ENCODE data around the gene UBE2L5.

The UBE2L5 gene

DNA sequence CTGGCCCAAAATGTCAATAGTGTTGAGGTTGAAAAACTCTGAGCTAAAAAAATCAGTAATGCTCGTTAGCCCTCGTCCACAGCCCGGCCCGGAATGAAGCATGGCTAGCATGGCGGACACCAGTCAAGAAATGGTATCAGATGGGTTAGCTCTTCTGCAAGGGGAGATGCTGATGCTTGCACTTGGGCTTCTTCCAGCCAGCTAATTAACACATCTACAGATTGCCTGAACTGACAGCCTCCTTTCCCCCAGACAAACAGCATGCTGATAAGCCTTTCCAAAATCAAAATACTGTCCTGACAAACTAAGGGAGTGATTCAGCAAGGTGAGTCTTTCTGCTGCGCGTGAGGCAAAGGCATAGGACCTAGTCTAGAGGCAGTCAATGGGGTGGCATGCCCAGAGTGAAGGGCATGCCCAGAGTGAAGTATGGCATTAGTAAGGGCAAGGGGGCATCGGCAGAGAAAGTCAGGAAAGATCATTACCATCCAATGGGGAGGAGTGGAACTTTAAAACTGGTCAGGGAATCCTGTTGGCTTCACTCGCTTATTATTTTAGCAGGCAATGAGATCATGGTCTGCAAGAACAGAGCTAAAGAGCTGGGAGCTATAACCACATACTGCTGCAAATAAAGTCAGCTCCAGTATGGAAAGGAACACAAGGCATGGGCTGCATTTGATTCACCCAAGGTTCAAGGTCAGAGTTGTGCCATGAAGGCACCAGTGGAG, 30.2 kb upstream of the UBE2L5 start:
- Histone ChIP-seq H2AFZ (ENCODE audit: low read length) (no peak overlapping the region), H4K20me1 (ENCODE audit: insufficient read depth, low read length) (no peaks in the 10 kb centered on the region), H3K27me3 (ENCODE audit: insufficient read depth, low read length) (no peaks in the 10 kb centered on the region), H3F3A (ENCODE audit: insufficient read depth, low read length) (no peaks in the 10 kb centered on the region), H3K27ac (ENCODE audit: low read depth, low read length, poor library complexity, severe bottlenecking) (peak overlapping the region; percentile 94), H3K4me3 (ENCODE audit: low read depth, low read length, poor library complexity, severe bottlenecking) (no peak overlapping the region), H3K9me3 (ENCODE audit: low read length) (no peaks in the 10 kb centered on the region), H3K9ac (ENCODE audit: low read length) (no peak overlapping the region; the same call in 1 of the 2 replicates), H3K36me3 (ENCODE audit: insufficient read depth, low read length) (no peaks in the 10 kb centered on the region), H3K9me2 (ENCODE audit: low read depth, low read length) (no peaks in the 10 kb centered on the region), H3K4me2 (ENCODE audit: low read length) (0 out of 2 replicates have a peak overlapping the region, but pooled peaks have one; percentile 13), H3K4me1 (ENCODE audit: insufficient read depth, low read length, severe bottlenecking) (peaks cover 68% of the 10 kb centered on the region), H3K79me2 (ENCODE audit: insufficient read depth, low read length) (no peaks in the 10 kb centered on the region)
- TF ChIP-seq EZH2 (IDR thresholded peaks at IDR 0.05; ENCODE audit: borderline replicate concordance, low read length), result no peak
- TF ChIP-seq, protein P1, sequence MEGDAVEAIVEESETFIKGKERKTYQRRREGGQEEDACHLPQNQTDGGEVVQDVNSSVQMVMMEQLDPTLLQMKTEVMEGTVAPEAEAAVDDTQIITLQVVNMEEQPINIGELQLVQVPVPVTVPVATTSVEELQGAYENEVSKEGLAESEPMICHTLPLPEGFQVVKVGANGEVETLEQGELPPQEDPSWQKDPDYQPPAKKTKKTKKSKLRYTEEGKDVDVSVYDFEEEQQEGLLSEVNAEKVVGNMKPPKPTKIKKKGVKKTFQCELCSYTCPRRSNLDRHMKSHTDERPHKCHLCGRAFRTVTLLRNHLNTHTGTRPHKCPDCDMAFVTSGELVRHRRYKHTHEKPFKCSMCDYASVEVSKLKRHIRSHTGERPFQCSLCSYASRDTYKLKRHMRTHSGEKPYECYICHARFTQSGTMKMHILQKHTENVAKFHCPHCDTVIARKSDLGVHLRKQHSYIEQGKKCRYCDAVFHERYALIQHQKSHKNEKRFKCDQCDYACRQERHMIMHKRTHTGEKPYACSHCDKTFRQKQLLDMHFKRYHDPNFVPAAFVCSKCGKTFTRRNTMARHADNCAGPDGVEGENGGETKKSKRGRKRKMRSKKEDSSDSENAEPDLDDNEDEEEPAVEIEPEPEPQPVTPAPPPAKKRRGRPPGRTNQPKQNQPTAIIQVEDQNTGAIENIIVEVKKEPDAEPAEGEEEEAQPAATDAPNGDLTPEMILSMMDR (IDR thresholded peaks at IDR 0.05; ENCODE audit: low read length), result no peak

GRCh38 chr13:30392681-30393045, 29.6 kb upstream of the UBE2L5 start:
- peaks cover 68% of the 10 kb centered on the region for H3K4me1 ChIP-seq (ENCODE audit: insufficient read depth, low read length, severe bottlenecking)
- no peaks in the 10 kb centered on the region for H3K79me2 ChIP-seq (ENCODE audit: insufficient read depth, low read length)
- no peaks in the 10 kb centered on the region for H3K9me3 ChIP-seq (ENCODE audit: low read length)
- H3K9me2 ChIP-seq (ENCODE audit: low read depth, low read length), result no peaks in the 10 kb centered on the region
- no peaks in the 10 kb centered on the region for H3F3A ChIP-seq (ENCODE audit: insufficient read depth, low read length)
- no peak for TF ChIP-seq EZH2 (IDR thresholded peaks at IDR 0.05; ENCODE audit: borderline replicate concordance, low read length)
- TF ChIP-seq, protein P1 (IDR thresholded peaks at IDR 0.05; ENCODE audit: low read length), result no peak
- H3K27ac ChIP-seq (ENCODE audit: low read depth, low read length, poor library complexity, severe bottlenecking), result peak overlapping the region; percentile 94
- H3K4me2 ChIP-seq (ENCODE audit: low read length), result peak overlapping the region; percentile 13; the same call in 1 of the 2 replicates
- no peak overlapping the region for H3K4me3 ChIP-seq (ENCODE audit: low read depth, low read length, poor library complexity, severe bottlenecking)
- no peak overlapping the region for H2AFZ ChIP-seq (ENCODE audit: low read length)
- no peaks in the 10 kb centered on the region for H3K36me3 ChIP-seq (ENCODE audit: insufficient read depth, low read length)
- H3K9ac ChIP-seq (ENCODE audit: low read length), result no peak overlapping the region; the same call in 1 of the 2 replicates
- no peaks in the 10 kb centered on the region for H3K27me3 ChIP-seq (ENCODE audit: insufficient read depth, low read length)
- H4K20me1 ChIP-seq (ENCODE audit: insufficient read depth, low read length), result no peaks in the 10 kb centered on the region

- Histone ChIP-seq H3K9me2 (ENCODE audit: low read depth, low read length) (no peaks in the 10 kb centered on the region), H3F3A (ENCODE audit: insufficient read depth, low read length) (no peaks in the 10 kb centered on the region), H3K9me3 (ENCODE audit: low read length) (no peaks in the 10 kb centered on the region), H3K9ac (ENCODE audit: low read length) (peak overlapping the region; percentile 79), H3K27me3 (ENCODE audit: insufficient read depth, low read length) (no peaks in the 10 kb centered on the region), H3K4me1 (ENCODE audit: insufficient read depth, low read length, severe bottlenecking) (peaks cover 51% of the 10 kb centered on the region), H4K20me1 (ENCODE audit: insufficient read depth, low read length) (no peaks in the 10 kb centered on the region), H3K79me2 (ENCODE audit: insufficient read depth, low read length) (no peaks in the 10 kb centered on the region), H3K27ac (ENCODE audit: low read depth, low read length, poor library complexity, severe bottlenecking) (peak overlapping the region; percentile 94), H2AFZ (ENCODE audit: low read length) (peak overlapping the region; percentile 7; the same call in 1 of the 2 replicates), H3K4me2 (ENCODE audit: low read length) (peak overlapping the region; percentile 90), H3K4me3 (ENCODE audit: low read depth, low read length, poor library complexity, severe bottlenecking) (peak overlapping the region; percentile 60), H3K36me3 (ENCODE audit: insufficient read depth, low read length) (no peaks in the 10 kb centered on the region)
- TF ChIP-seq, protein P1 (IDR thresholded peaks at IDR 0.05; ENCODE audit: low read length), result no peak
- no peak for TF ChIP-seq EZH2 (IDR thresholded peaks at IDR 0.05; ENCODE audit: borderline replicate concordance, low read length)
These were observed 27.5 kb upstream of the UBE2L5 start for GRCh38 chr13:30394751-30395191.

All from OCI-LY1 (cell line).